GM19463 (cell line): ENCODE measurements around the gene RNF135.
"Not testable (repeated sequence)": the region's sequence is repeated elsewhere in the genome, so short reads cannot be mapped to it uniquely, and the experiment has no call there.

Source experiments
- ATAC-seq: cut with Tn5 transposase; IDR thresholded peaks from one replicate; pipeline ENCODE4 v1.9.1; 2021; ENCODE audit warnings: mild to moderate bottlenecking, moderate library complexity; ENCODE audit not compliant: unreplicated experiment

The RNF135 gene

DNA sequence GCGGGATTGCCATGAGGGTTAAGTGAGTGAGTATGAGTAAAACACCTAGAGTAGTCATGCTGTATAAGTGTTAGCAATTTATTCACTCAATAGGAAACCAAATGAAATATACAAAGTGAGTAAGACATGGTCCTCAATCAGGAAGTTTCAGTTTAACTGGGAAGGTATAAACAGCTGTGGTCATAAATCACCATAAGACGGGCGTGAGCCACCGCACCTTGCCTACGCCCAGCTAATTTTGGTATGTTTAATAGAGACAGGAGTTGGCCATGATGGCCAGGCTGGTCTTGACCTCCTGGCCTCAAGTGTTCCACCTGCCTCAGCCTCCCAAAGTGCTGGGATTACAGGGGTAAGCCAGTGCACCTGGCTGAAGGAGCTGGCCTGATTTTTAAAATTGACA, 27.0 kb downstream of the RNF135 start:
- no peak for ATAC-seq

- ATAC-seq = no peak
Observed at GRCh38 chr17:31002047-31002446, 31.2 kb downstream of the RNF135 start.

DNA sequence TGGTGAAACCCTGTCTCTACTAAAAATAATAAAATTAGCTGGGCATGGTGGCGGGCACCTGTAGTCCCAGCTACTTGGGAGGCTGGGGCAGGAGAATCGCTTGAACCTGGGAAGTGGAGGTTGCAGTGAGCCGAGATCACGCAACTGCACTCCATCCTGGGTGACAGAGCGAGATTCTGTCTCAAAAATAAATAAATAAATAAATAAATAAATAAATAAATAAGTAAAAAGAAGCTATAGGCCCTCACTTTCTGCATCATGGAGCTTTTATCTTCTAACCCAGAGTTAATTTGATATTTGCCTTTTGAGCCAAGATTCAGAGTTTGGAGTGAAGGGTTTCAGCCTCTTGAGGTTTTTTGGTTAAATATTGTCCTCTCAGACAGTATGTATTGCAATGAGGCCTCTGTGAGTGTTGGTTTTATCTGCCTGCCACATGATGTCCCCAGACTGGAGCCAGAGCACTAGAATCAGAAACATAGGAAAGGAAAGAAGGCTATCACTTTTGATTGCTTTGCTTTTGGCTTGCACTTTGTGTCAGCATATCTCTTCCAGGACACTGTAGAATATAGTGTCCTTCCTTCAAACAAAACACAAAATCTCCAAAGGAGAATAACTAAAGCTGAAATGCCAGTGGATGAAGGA, 32.5 kb downstream of the RNF135 start:
- ATAC-seq = no peak

GRCh38 chr17:31004160-31004559, 33.3 kb downstream of the RNF135 start:
- no peak for ATAC-seq

DNA sequence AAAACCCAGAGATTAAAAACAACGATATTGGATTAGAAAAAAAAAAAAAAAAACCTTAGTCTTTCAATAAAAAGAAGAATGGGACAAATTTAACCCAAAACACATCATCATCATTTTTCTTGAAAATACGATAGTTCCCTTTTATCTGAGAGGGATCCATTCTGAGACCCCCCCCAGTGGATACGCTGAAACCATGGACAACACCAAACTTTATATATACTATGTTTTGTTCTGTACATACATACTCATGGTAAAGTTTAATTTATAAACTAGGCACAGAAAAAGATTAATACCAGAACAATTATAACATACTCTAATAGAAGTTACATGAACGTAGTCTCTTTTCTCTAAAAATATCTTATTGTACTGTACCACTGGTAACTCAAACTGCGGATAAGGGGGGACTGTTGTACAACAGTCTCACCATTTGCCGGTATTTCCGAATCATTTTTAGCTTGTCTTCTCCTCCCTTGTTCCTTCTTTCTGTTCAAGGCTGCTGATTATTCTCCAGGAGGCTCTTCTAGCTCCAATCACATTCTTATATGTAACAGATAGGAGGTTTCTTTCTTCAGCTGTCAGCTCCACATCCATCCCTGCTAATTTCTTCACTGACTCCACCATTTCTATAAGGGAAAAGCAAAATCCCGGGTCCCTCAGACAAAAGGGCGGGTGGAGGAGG, 37.0 kb downstream of the RNF135 start:
- ATAC-seq = no peak

DNA sequence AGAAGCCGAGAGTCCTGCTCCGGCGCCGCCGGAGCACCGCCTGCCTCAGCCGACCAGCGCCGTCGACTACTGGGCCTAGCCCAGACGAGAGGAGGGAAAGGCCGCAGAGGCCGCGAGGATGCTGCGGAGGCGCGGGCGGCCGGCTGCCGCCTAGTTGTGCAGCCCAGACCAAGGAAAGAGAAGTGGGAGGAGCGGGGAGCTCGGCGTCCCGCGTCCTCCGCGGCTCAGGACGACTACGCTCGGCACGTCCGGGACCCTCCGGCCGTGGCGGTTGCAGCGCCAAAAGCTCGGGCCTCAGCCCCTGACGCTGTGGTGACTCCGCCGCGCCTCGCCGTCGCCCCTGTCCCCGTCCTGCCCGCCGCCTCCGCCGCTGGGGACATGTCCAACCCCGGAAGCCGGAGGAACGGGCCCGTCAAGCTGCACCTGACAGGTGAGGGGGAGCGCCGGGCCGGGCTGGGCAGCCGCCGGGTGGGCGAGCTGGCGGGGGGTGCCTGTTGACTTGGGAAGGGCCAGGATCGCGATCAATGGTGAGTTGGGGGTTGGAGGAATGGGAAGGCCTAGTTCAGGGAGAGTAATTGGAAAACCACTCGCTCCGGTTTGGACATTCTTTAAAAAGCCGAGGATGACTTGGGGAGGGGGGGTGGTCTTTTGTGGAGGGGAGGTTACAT, 37.7 kb downstream of the RNF135 start:
- no peak for ATAC-seq

DNA sequence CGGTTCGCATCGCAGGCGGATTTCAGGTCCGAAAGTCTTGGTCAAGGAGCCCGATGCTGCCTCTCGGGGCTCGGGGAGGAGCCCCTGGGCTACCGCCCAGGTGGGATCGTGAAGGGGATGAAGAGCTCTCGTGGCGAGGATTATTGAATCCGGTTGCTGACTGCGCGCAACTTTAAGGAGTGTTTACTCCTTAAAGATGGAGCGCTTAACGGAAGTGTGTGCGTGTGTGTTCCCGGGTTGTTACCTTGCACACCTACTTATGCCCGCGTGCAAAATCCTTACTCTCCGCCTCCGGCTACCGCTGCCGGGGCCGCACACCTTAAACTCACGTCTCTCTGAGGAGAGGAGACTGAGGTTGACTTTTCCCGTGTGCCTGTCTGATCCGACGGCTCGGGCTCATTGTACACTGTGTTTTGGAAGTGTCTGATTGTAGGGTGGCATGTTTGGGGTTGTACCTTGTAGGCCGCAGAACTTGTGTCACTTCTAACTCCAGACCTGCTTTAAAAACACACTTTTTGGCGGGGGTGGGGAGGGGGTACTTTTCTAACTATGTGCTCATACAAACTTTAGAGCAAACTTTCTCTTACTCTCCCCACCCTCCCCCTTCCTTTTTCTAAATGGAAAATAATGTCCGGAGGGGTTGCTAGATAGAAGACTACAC, 38.3 kb downstream of the RNF135 start:
- not testable (repeated sequence) for ATAC-seq

DNA sequence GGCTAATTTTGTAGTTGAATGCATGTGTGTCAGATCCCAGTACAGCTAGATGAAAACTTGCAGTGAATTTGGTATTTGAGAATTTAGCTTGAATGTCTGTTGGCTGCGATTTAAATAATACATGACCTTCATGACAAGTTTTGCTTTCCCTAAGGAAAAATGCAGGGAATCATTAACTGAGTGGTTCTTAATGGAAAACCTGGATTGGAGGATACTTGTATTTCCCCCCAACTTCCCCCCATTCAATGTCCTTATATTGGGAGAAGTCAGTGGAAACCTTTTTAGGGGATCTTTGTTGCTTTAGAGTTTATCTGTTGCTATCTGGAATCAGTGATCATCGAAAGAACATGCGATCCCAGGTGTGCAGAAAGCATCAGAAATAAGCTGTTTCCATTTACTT, 39.2 kb downstream of the RNF135 start:
- ATAC-seq = not testable (repeated sequence)

GRCh38 chr17:31013844-31014243, 43.0 kb downstream of the RNF135 start:
- ATAC-seq = no peak

- ATAC-seq = no peak
Observed at GRCh38 chr17:31015639-31016038, 44.8 kb downstream of the RNF135 start.

DNA sequence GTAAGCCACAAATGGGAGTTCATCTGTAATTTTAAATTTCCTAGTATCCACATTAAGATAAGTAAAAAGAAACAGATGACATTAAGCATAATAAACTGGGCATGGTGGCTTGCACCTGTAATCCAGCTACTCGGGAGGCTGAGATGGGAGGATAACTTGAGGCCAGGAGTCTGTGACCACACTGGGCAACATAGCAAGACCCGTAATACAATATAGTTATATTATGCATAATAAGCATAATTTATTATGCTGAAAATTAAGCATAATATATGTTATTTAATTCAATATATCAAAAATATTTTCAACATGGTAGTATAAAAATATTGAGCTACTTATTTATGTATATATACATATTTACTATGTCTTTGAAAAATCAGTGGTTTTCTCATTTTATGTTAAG, 48.2 kb downstream of the RNF135 start:
- ATAC-seq = no peak

GRCh38 chr17:31023171-31023570, 52.3 kb downstream of the RNF135 start:
- not testable (repeated sequence) for ATAC-seq

DNA sequence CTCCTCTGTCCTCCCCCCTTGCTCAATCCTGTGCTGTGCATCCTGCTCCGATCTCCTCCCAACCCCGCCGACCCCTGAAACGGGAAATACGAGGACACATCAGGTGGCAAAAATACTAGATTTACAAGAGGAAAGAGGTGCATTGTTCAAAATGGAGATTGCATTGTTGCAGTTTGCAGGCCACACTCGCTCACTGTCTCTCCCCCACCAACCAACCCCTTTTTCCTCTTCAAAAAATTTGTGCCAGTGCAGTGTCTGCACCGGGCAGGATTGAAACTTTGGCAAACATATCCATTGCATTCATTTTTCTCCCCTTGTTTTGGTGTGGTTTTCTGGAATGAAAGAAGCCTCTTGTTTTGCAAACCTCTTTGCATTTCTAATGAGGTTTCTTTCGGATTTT, 61.0 kb downstream of the RNF135 start:
- ATAC-seq = no peak

GRCh38 chr17:31035611-31036010, 64.8 kb downstream of the RNF135 start:
- ATAC-seq = not testable (repeated sequence)

GRCh38 chr17:31040837-31041236, 70.0 kb downstream of the RNF135 start:
- ATAC-seq = not testable (repeated sequence)

- not testable (repeated sequence) for ATAC-seq
Observed at GRCh38 chr17:31042378-31042777, 71.5 kb downstream of the RNF135 start.

GRCh38 chr17:31046856-31047425, 76.1 kb downstream of the RNF135 start:
- not testable (repeated sequence) for ATAC-seq

GRCh38 chr17:31048142-31048541, 77.3 kb downstream of the RNF135 start:
- no peak for ATAC-seq

- no peak for ATAC-seq
Observed at GRCh38 chr17:31048780-31049179, 77.9 kb downstream of the RNF135 start.
